Neural cell (in vitro differentiated cells): ENCODE measurements around the gene CCND3. TPM values are rescaled to one million over a fixed set of nuclear protein-coding genes. Genes with fewer than 3 reads are reported as not detected.

Source experiments
- H2AFZ ChIP-seq: fragments of 200-600, 300-800 bp; sonication (generic), shearing (Covaris generic); 2 replicates; pipeline ENCODE4 v1.6.0; 2014; ENCODE audit warnings: low read depth, mild to moderate bottlenecking, antibody characterized with exemption, low read length, moderate library complexity
- H3F3A ChIP-seq: fragments of 200-600 bp; shearing (Covaris generic); 2 replicates; pipeline ENCODE4 v1.6.1; 2016; ENCODE audit warnings: mild to moderate bottlenecking, moderate library complexity, mixed read lengths, antibody characterized with exemption, low read length; ENCODE audit not compliant: insufficient read depth, poor library complexity, severe bottlenecking
- H3K27ac ChIP-seq: fragments of 200-600, 300-800 bp; sonication (generic), shearing (Covaris generic); 2 replicates; pipeline ENCODE4 v1.5.1; 2014; ENCODE audit warnings: mild to moderate bottlenecking, low read length, moderate library complexity
- H3K27me3 ChIP-seq: fragments of 300-800, 200-600 bp; sonication (generic), shearing (Covaris generic); 2 replicates; pipeline ENCODE4 v1.6.0; 2014; ENCODE audit warnings: mild to moderate bottlenecking, low read depth, low read length, moderate library complexity; ENCODE audit not compliant: insufficient read depth
- H3K36me3 ChIP-seq: fragments of 300-800, 200-600 bp; sonication (generic), shearing (Covaris generic); 2 replicates; pipeline ENCODE4 v1.5.1; 2014; ENCODE audit warnings: mild to moderate bottlenecking, antibody characterized with exemption, low read length, moderate library complexity; ENCODE audit not compliant: insufficient read depth
- H3K4me2 ChIP-seq: fragments of 300-800, 200-600 bp; sonication (generic), shearing (Covaris generic); 2 replicates; pipeline ENCODE4 v1.6.0; 2014; ENCODE audit warnings: mild to moderate bottlenecking, low read length
- H3K4me3 ChIP-seq: fragments of 300-800, 200-600 bp; sonication (generic), shearing (Covaris generic); 2 replicates; pipeline ENCODE4 v1.5.1; 2014; ENCODE audit warnings: mild to moderate bottlenecking, low read length, moderate library complexity
- H3K79me2 ChIP-seq: fragments of 200-600 bp; shearing (Covaris generic); replicated peaks from 2 replicates; pipeline ENCODE4 v1.6.0; 2014; ENCODE audit warnings: mild to moderate bottlenecking, low read length, moderate library complexity; ENCODE audit not compliant: insufficient read depth
- H3K9ac ChIP-seq: fragments of 300-800, 200-600 bp; sonication (generic), shearing (Covaris generic); 2 replicates; pipeline ENCODE4 v1.6.1; 2016; ENCODE audit warnings: mild to moderate bottlenecking, low read length, mixed read lengths
- H3K9me2 ChIP-seq: fragments of 200-600 bp; shearing (Covaris generic); 2 replicates; pipeline ENCODE4 v1.6.1; 2016; ENCODE audit warnings: mild to moderate bottlenecking, low read length, mixed read lengths; ENCODE audit not compliant: insufficient read depth
- H3K9me3 ChIP-seq: fragments of 200-600, 300-800 bp; sonication (generic), shearing (Covaris generic); 2 replicates; pipeline ENCODE4 v1.6.1; 2016; ENCODE audit warnings: mild to moderate bottlenecking, mixed run types, low read length, moderate library complexity, mixed read lengths
- H4K20me1 ChIP-seq: fragments of 200-600 bp; shearing (Covaris generic); 2 replicates; pipeline ENCODE4 v1.6.1; 2016; ENCODE audit warnings: mild to moderate bottlenecking, mixed run types; ENCODE audit not compliant: insufficient read depth
- EZH2 ChIP-seq: fragments of 200-600, 300-800 bp; shearing (Covaris generic), sonication (generic); IDR thresholded peaks from 2 replicates; pipeline ENCODE4 v1.6.1; 2014; ENCODE audit warnings: antibody characterized with exemption, low read length, borderline replicate concordance, mild to moderate bottlenecking; ENCODE audit not compliant: insufficient read depth, poor library complexity, severe bottlenecking
- POLR2AphosphoS5 ChIP-seq: IDR thresholded peaks from 2 replicates; pipeline ENCODE4 v1.6.1; 2012
- RAD21 ChIP-seq: fragments of 450-650 bp; conservative IDR thresholded peaks from 2 replicates; pipeline ENCODE4 v1.6.1; 2014; ENCODE audit warnings: antibody characterized with exemption, mild to moderate bottlenecking, moderate library complexity
- SMC3 ChIP-seq: fragments of 450-650 bp; conservative IDR thresholded peaks from 2 replicates; pipeline ENCODE4 v1.6.1; 2014; ENCODE audit warnings: antibody characterized with exemption, mild to moderate bottlenecking, moderate library complexity; ENCODE audit not compliant: poor library complexity
- TAF1 ChIP-seq: IDR thresholded peaks from 2 replicates; pipeline ENCODE4 v1.6.1; 2012; ENCODE audit warnings: low read depth
- polyA plus RNA-seq: library from polyadenylated mRNA; depleted of rRNA; stranded (reverse); fragments of >200 nt; gene quantifications from 2 replicates; pipeline ENCODE4 v1.2.3, GENCODE V29; 2014
- TF ChIP-seq, protein P1 (sequence below): fragments of 450-650 bp; IDR thresholded peaks from 2 replicates; pipeline ENCODE4 v1.5.1; 2014; ENCODE audit warnings: antibody characterized with exemption, mild to moderate bottlenecking, moderate library complexity; ENCODE audit not compliant: poor library complexity, severe bottlenecking
- TF ChIP-seq, protein P2 (sequence below): IDR thresholded peaks from 2 replicates; pipeline ENCODE4 v1.6.1; 2012; ENCODE audit warnings: borderline replicate concordance

CCND3 gene
- polyA plus RNA-seq, 1 donor from 2014 or later: 15.7 TPM

GRCh38 chr6:41964201-41964887 is 22.7 kb upstream of the CCND3 start:
- no peak overlapping the region for H2AFZ ChIP-seq
- no peak overlapping the region for H3K4me2 ChIP-seq
- H3K27me3 ChIP-seq: no peaks in the 10 kb centered on the region
- no peaks in the 10 kb centered on the region for H3K9me3 ChIP-seq
- H3K27ac ChIP-seq: no peak overlapping the region
- H3K79me2 ChIP-seq: no peaks in the 10 kb centered on the region
- no peaks in the 10 kb centered on the region for H3K9me2 ChIP-seq
- no peak overlapping the region for H3K9ac ChIP-seq
- H3K36me3 ChIP-seq: no peaks in the 10 kb centered on the region
- H3K4me3 ChIP-seq: no peak overlapping the region
- H4K20me1 ChIP-seq: no peaks in the 10 kb centered on the region
- TF ChIP-seq POLR2AphosphoS5 (no peak), TAF1 (no peak), RAD21 (no peak), EZH2 (no peak), SMC3 (no peak)
- TF ChIP-seq, protein P1, sequence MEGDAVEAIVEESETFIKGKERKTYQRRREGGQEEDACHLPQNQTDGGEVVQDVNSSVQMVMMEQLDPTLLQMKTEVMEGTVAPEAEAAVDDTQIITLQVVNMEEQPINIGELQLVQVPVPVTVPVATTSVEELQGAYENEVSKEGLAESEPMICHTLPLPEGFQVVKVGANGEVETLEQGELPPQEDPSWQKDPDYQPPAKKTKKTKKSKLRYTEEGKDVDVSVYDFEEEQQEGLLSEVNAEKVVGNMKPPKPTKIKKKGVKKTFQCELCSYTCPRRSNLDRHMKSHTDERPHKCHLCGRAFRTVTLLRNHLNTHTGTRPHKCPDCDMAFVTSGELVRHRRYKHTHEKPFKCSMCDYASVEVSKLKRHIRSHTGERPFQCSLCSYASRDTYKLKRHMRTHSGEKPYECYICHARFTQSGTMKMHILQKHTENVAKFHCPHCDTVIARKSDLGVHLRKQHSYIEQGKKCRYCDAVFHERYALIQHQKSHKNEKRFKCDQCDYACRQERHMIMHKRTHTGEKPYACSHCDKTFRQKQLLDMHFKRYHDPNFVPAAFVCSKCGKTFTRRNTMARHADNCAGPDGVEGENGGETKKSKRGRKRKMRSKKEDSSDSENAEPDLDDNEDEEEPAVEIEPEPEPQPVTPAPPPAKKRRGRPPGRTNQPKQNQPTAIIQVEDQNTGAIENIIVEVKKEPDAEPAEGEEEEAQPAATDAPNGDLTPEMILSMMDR: no peak
- H3F3A ChIP-seq: no peaks in the 10 kb centered on the region

DNA sequence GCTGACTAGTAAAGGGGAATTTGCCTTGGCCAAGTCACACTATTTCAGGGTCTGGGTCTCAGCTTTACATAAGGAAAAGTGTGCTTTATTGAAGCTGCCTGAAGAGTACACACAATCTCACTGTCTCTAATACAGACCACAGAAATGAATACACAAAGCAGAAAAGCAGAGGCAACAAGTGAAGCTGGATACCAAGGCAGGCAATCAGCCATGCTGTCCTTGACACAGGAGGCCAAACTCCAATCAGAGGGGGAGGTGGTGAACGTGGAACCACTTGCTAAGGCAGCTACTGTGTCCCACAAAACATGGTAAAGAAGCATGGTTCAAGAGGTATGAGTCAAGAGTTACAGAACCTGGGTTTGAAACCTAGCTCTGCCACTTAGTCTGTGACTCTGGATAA is 21.8 kb upstream of the CCND3 start:
- Histone ChIP-seq H3K36me3 (no peaks in the 10 kb centered on the region), H3K4me3 (no peak overlapping the region), H3K79me2 (no peaks in the 10 kb centered on the region), H4K20me1 (no peaks in the 10 kb centered on the region), H3K27ac (no peak overlapping the region), H3K9me3 (no peaks in the 10 kb centered on the region), H3F3A (no peaks in the 10 kb centered on the region), H2AFZ (no peak overlapping the region), H3K9me2 (no peaks in the 10 kb centered on the region), H3K9ac (no peak overlapping the region), H3K27me3 (no peaks in the 10 kb centered on the region), H3K4me2 (no peak overlapping the region)
- TF ChIP-seq, protein P1: no peak
- TF ChIP-seq RAD21 (no peak), SMC3 (no peak)

GRCh38 chr6:41960028-41960427 is 18.4 kb upstream of the CCND3 start:
- H3K36me3 ChIP-seq: no peaks in the 10 kb centered on the region

More at GRCh38 chr6:41960028-41960427, 18.4 kb upstream of the CCND3 start:
- H3K9ac ChIP-seq: no peak overlapping the region
- no peak overlapping the region for H3K4me3 ChIP-seq
- H3F3A ChIP-seq: no peaks in the 10 kb centered on the region
- H3K27ac ChIP-seq: no peak overlapping the region
- no peaks in the 10 kb centered on the region for H3K9me2 ChIP-seq
- no peaks in the 10 kb centered on the region for H3K79me2 ChIP-seq
- no peak overlapping the region for H2AFZ ChIP-seq
- H3K4me2 ChIP-seq: no peak overlapping the region
- TF ChIP-seq, protein P2, sequence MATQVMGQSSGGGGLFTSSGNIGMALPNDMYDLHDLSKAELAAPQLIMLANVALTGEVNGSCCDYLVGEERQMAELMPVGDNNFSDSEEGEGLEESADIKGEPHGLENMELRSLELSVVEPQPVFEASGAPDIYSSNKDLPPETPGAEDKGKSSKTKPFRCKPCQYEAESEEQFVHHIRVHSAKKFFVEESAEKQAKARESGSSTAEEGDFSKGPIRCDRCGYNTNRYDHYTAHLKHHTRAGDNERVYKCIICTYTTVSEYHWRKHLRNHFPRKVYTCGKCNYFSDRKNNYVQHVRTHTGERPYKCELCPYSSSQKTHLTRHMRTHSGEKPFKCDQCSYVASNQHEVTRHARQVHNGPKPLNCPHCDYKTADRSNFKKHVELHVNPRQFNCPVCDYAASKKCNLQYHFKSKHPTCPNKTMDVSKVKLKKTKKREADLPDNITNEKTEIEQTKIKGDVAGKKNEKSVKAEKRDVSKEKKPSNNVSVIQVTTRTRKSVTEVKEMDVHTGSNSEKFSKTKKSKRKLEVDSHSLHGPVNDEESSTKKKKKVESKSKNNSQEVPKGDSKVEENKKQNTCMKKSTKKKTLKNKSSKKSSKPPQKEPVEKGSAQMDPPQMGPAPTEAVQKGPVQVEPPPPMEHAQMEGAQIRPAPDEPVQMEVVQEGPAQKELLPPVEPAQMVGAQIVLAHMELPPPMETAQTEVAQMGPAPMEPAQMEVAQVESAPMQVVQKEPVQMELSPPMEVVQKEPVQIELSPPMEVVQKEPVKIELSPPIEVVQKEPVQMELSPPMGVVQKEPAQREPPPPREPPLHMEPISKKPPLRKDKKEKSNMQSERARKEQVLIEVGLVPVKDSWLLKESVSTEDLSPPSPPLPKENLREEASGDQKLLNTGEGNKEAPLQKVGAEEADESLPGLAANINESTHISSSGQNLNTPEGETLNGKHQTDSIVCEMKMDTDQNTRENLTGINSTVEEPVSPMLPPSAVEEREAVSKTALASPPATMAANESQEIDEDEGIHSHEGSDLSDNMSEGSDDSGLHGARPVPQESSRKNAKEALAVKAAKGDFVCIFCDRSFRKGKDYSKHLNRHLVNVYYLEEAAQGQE: no peak
- no peaks in the 10 kb centered on the region for H3K9me3 ChIP-seq
- H4K20me1 ChIP-seq: no peaks in the 10 kb centered on the region
- no peaks in the 10 kb centered on the region for H3K27me3 ChIP-seq
